HepG2 (cell line): Measurements from ENCODE around the gene IFIH1.

Source experiments
- ATF4 ChIP-seq, 2 experiments: fragments of 450-650 bp in 1 of 2; sonication (generic) in 1 of 2; formaldehyde crosslinking; IDR thresholded peaks; 2 replicates each; pipeline versions ENCODE4 v1.5.0 to v1.8.0; 2020 to 2022; ENCODE audit warnings: mild to moderate bottlenecking in 1 of 2, missing genetic modification reagents in 1 of 2
- EP300 ChIP-seq, 3 experiments: sonication (generic) in 1 of 3; formaldehyde crosslinking in 1 of 3; IDR thresholded peaks; 2 replicates each; pipeline versions ENCODE4 v1.5.1 to v1.6.1; 2011 to 2020; ENCODE audit warnings: low read depth in 2 of 3, low read length in 2 of 3, borderline replicate concordance in 1 of 3, improper control_type of control experiment in 1 of 3, mild to moderate bottlenecking in 1 of 3, missing genetic modification reagents in 1 of 3, moderate library complexity in 1 of 3
- NFKB2 ChIP-seq: sonication (generic); formaldehyde crosslinking; IDR thresholded peaks from 2 replicates; pipeline ENCODE4 v1.4.0; 2020; ENCODE audit warnings: missing genetic modification reagents, borderline replicate concordance
- SIN3A ChIP-seq: IDR thresholded peaks from 2 replicates; pipeline ENCODE4 v1.6.1; 2011; ENCODE audit warnings: low read depth, mild to moderate bottlenecking, control low read depth, low read length, borderline replicate concordance
- ZNF232 ChIP-seq: sonication (generic); formaldehyde crosslinking; IDR thresholded peaks from 2 replicates; pipeline ENCODE4 v1.4.0; 2020; ENCODE audit warnings: missing genetic modification reagents, borderline replicate concordance

DNA sequence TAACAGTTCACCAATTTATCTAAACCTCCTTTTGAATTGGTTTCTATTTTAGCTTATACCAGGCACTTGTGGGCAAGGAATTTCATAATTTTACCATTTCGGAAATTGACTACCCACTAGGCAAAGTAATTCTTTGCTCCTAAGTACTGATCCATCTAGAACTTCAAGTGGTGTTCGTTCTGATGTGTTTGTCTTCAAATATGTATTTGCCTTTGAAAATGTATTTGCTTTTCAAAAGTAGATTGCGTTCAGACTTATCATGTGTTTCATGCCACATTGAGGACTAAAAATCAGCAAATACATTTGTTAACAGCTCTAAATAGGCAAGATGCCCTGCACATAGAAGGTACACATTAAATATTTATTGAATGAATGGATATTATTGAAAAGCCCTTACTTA is 26.7 kb downstream of the IFIH1 start:
- no peak for TF ChIP-seq EP300 (IDR thresholded peaks at IDR 0.05; ENCODE audit: low read depth in 2 of 2, low read length in 2 of 2)
- no peak for TF ChIP-seq EP300 (CRISPR knock-in tag; IDR thresholded peaks at IDR 0.05; ENCODE audit: borderline replicate concordance)
- TF ChIP-seq ZNF232 (CRISPR knock-in tag), result no peak
- no peak for TF ChIP-seq ATF4 (CRISPR knock-in tag; IDR thresholded peaks at IDR 0.05)
- no peak for TF ChIP-seq SIN3A
- TF ChIP-seq NFKB2 (CRISPR knock-in tag), result no peak
